ENCODE data around the gene OSBPL3.

The OSBPL3 gene

DNA sequence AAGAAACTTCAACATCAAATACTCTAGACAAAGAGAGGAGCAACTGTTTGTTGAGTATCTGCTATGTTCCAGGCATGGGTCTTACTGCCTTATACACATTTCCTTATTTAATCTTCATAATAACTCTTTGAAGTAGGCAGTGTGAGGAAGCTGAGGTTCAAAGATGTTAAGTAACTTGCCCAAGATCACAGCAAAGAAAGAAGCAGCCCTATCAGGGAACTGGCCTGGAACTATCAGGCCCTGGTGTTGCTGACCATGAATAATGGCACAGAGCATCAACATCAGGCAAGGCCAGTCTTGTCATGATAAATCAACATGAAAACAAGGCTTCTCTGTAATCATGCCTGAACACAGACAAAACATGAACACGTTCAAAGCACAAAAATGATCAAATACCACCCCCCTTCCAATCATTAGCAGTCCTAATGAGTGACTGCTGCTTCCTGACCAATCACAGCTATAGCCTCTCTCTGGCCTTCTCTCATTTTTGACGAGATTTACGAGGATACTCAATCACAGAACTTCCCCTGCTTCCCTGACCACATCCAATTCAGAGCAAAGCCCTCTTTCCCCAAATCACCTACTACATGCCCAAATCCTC lies 225.0 kb downstream of the OSBPL3 start:
- DNase-seq (ENCODE audit: extremely low spot score): no peak
- ChIA-PET POLR2A (interaction anchor here (0.5 to 1.3 kb wide), 4 partner anchors 13 to 132 kb away, joined by 3 to 4 read pairs (median 3); no protein-coding TSS in a partner anchor), CTCF (interaction anchor here (1.0 to 2.9 kb wide), 10 partner anchors 9 to 339 kb away, joined by 3 to 14 read pairs (median 3); no protein-coding TSS in a partner anchor)
- TF ChIP-seq CTCF (IDR thresholded peaks at IDR 0.05; ENCODE audit: control extremely low read depth, extremely low read depth, low read depth, missing control alignments): no peak

DNA sequence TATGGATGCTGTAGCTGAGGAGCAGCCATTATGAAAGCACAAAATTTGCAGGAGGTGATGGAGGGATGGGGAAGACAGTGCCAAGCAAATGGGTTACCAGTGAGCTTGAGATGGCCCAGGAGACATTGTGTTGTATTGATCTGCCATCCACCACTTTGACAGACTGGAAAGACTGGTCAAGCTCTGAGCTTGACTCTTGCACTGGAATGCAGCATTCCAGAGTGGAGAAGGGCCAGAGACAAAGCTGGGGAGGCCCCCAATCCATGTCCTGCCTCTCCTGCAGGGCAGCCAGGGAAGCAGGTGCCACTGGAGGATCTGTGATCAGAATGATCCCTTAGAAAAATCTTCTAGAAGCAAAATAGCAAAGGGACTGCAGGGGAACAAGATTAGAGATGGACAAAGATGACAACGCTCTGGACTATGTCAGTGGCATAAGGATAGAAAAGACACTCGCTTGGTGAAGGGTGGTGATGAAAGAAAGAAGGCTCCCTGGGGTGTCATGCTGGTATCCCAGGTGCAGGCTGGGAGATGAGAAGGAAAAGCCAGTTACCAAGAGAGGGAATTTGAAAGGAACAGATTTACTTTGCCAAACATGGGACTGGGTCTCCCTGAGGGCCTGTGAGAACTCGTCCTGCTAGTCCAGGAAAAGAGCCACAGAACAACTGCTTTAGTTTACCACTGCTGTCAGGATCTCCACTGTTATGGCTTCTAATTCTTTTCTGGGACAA lies 227.7 kb downstream of the OSBPL3 start:
- ChIA-PET POLR2A (no interaction called here), CTCF (interaction anchor here (0.9 to 2.2 kb wide), 10 partner anchors 11 to 68 kb away, joined by 3 to 9 read pairs (median 6); no protein-coding TSS in a partner anchor)
- no peak for DNase-seq (ENCODE audit: extremely low spot score)
- no peak for TF ChIP-seq CTCF (IDR thresholded peaks at IDR 0.05; ENCODE audit: control extremely low read depth, extremely low read depth, low read depth, missing control alignments)

DNA sequence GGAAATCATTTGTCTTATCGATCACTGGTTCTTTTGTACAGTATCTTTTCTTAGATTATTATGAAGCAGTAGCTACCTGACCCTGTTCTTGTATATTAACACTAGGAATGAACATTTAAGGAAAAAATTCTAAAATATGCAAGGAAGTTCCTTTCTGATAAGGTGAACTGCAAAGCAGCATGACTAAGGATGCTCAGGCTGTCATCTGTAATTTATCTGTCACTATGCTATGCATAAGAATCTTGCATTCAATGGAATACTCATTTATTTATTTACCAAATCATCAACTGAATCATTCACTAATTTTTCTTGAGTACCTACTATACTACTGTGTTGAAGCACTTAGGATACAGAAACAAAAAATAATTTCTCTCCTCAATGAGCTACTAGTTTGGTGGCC lies 228.5 kb downstream of the OSBPL3 start:
- DNase-seq (ENCODE audit: extremely low spot score): no peak
- ChIA-PET CTCF (interaction anchor here (0.7 to 2.2 kb wide), 10 partner anchors 9 to 69 kb away, joined by 3 to 9 read pairs (median 6); no protein-coding TSS in a partner anchor), POLR2A (no interaction called here)
- no peak for TF ChIP-seq CTCF (IDR thresholded peaks at IDR 0.05; ENCODE audit: control extremely low read depth, extremely low read depth, low read depth, missing control alignments)

DNA sequence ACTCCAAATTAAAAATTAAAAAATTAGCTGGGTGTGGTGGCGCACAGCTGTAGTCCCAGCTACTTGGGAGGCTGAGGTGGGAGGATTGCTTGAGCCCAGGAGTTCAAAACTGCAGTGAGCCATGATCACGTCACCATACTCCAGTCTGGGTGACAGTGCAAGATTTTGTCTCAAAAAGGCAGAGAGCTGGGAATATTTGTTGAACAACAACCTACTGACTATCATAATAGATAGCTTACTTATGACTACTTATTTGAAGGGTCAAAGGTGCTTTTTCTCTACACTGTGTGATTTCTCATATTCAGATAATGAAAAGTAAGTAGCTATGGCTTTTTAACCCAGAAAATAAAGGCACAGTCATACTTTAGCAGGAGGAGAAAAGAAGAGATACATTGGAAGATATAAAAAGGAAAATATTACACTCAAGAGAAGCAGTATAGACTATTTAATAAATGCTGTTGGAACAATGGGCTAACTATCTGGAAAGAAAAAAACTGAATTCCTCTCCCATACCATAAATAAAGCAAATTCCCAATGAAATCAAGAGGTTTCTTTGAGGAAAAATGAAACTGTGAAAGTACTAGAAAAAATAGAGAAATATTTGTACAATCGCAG lies 229.4 kb downstream of the OSBPL3 start:
- ChIA-PET CTCF (interaction anchor here (0.8 to 2.2 kb wide), 12 partner anchors 9 to 343 kb away, joined by 3 to 9 read pairs (median 4); no protein-coding TSS in a partner anchor), POLR2A (no interaction called here)
- TF ChIP-seq CTCF (IDR thresholded peaks at IDR 0.05; ENCODE audit: control extremely low read depth, extremely low read depth, low read depth, missing control alignments): no peak
- DNase-seq (ENCODE audit: extremely low spot score): no peak

DNA sequence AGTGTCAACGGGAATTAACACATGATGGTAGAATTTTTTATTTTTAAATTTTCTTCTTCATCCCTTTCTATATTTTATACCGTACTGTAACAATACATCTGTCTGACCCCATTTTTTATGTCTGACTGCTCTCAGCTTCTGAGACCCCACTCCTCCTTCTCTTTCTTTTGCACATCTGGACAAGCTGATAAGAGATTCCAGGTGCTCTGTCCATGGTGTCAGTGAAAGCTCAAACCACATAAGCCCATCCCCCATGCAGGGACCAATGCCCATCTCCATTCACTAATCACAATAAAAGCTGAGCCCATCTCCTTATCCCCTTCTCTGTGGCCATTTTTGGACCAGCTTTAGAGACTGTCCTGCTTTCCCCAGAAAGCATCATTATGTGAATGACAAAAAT lies 231.5 kb downstream of the OSBPL3 start:
- POLR2A ChIA-PET: no interaction called here
- no peak for DNase-seq (ENCODE audit: extremely low spot score)
- CTCF ChIA-PET: interaction anchor here (0.9 to 2.1 kb wide), 3 partner anchors 26 to 350 kb away, joined by 5 to 8 read pairs (median 6); no protein-coding TSS in a partner anchor
- TF ChIP-seq CTCF (IDR thresholded peaks at IDR 0.05; ENCODE audit: control extremely low read depth, extremely low read depth, low read depth, missing control alignments): no peak

Data from GM10248 (cell line).